HS-5 (cell line): ENCODE results near the gene AMD1.
"Not testable (repeated sequence)": the region's sequence is repeated elsewhere in the genome, so short reads cannot be mapped to it uniquely, and the experiment has no call there.

Experiments
- DNase-seq: peaks from one replicate; pipeline ENCODE4 v3.0.0-alpha.2; 2012; ENCODE audit warnings: low read depth

The AMD1 gene

GRCh38 chr6:110873981-110874879, at the start of gene AMD1:
Gene AMD1 (plus strand): TSS chr6:110874785. CDS start chr6:110875106, 321 bp downstream.
- peak; percentile 85 for DNase-seq

GRCh38 chr6:110826236-110827129, 48.1 kb upstream of the AMD1 start:
- DNase-seq: no peak

GRCh38 chr6:110828396-110828795, 46.2 kb upstream of the AMD1 start:
- no peak for DNase-seq

- DNase-seq: no peak
These were observed 43.2 kb upstream of the AMD1 start for GRCh38 chr6:110831405-110831804.

GRCh38 chr6:110833831-110834230, 40.8 kb upstream of the AMD1 start:
- DNase-seq: no peak

- not testable (repeated sequence) for DNase-seq
These were observed 38.8 kb upstream of the AMD1 start for GRCh38 chr6:110835751-110836150.

GRCh38 chr6:110841266-110841665, 33.3 kb upstream of the AMD1 start:
- DNase-seq: no peak

GRCh38 chr6:110849781-110850180, 24.8 kb upstream of the AMD1 start:
- DNase-seq: no peak

- no peak for DNase-seq
These were observed 21.8 kb upstream of the AMD1 start for GRCh38 chr6:110852773-110853172.

GRCh38 chr6:110853754-110854477, 20.7 kb upstream of the AMD1 start:
- no peak for DNase-seq

GRCh38 chr6:110856296-110856695, 18.3 kb upstream of the AMD1 start:
- DNase-seq: no peak

- no peak for DNase-seq
These were observed 16.6 kb upstream of the AMD1 start for GRCh38 chr6:110858016-110858415.

- no peak for DNase-seq
These were observed 15.9 kb upstream of the AMD1 start for GRCh38 chr6:110858562-110859214.

- no peak for DNase-seq
These were observed 15.2 kb upstream of the AMD1 start for GRCh38 chr6:110859335-110859792.

GRCh38 chr6:110864824-110865223, 9.8 kb upstream of the AMD1 start:
- no peak for DNase-seq

GRCh38 chr6:110874880-110875547, 429 bp downstream of the AMD1 start:
- no peak for DNase-seq

GRCh38 chr6:110875548-110876169, 1.1 kb downstream of the AMD1 start:
- no peak for DNase-seq

- DNase-seq: peak; percentile 71
These were observed 1.7 kb downstream of the AMD1 start for GRCh38 chr6:110876170-110876773.

GRCh38 chr6:110876806-110877564, 2.4 kb downstream of the AMD1 start:
- DNase-seq: no peak
